ENCODE measurements around the gene IQGAP1.

IQGAP1 gene

GRCh38 chr15:90530250-90531051 lies 142.4 kb downstream of the IQGAP1 start:
- peak; percentile 66 for DNase-seq (ENCODE audit: low read depth)
- peak overlapping the region; percentile 81 for H3K4me3 ChIP-seq (ENCODE audit: low read depth, low read length)
- TF ChIP-seq, protein P1, sequence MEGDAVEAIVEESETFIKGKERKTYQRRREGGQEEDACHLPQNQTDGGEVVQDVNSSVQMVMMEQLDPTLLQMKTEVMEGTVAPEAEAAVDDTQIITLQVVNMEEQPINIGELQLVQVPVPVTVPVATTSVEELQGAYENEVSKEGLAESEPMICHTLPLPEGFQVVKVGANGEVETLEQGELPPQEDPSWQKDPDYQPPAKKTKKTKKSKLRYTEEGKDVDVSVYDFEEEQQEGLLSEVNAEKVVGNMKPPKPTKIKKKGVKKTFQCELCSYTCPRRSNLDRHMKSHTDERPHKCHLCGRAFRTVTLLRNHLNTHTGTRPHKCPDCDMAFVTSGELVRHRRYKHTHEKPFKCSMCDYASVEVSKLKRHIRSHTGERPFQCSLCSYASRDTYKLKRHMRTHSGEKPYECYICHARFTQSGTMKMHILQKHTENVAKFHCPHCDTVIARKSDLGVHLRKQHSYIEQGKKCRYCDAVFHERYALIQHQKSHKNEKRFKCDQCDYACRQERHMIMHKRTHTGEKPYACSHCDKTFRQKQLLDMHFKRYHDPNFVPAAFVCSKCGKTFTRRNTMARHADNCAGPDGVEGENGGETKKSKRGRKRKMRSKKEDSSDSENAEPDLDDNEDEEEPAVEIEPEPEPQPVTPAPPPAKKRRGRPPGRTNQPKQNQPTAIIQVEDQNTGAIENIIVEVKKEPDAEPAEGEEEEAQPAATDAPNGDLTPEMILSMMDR (IDR thresholded peaks at IDR 0.05; ENCODE audit: insufficient read depth, low read depth, low read length, missing control alignments), result no peak

DNA sequence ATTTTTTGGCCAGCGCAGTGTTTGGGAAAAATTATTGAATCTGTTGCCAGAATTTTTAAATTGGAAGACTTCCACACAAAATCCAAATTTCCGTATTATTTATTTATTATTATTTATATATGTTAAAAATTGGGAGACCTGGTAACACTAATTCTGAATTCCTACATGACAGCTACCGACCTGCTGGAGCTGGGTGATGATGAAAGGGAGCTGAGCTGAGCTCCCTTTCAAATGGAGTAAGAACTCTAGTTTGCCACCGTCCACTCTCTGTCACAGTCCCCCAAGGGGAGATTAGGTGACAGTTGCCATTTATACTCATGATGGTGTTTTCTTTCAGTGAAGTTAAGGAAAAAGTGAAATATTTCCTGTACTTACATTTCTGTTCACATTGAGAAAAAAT lies 143.1 kb downstream of the IQGAP1 start:
- DNase-seq (ENCODE audit: low read depth), result no peak

DNA sequence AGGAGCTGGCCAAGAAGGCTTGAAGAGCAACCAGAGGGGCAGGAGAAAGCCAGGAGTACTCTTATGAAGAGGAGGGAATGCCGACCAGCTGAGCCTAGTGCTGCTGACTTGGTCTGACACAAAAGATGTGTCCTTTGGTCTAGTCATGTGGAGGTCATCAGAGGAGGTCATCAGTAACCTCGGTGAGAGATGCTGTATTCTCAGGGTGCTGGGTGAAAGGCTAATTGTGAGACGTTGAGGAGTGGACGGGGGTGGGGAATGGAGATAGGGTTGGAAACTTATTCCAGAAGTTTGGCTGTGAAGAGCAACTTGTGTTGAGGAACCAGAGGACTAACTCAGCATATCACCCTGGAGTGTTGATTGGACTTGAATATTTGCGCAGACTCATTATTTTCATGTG lies 147.2 kb downstream of the IQGAP1 start:
- TF ChIP-seq, protein P1 (IDR thresholded peaks at IDR 0.05; ENCODE audit: insufficient read depth, low read depth, low read length, missing control alignments), result no peak
- DNase-seq (ENCODE audit: low read depth), result no peak
- H3K4me3 ChIP-seq (ENCODE audit: low read depth, low read length), result no peak overlapping the region

More for the DNA sequence above, 143.1 kb downstream of the IQGAP1 start:
- TF ChIP-seq, protein P1 (IDR thresholded peaks at IDR 0.05; ENCODE audit: insufficient read depth, low read depth, low read length, missing control alignments), result no peak
- H3K4me3 ChIP-seq (ENCODE audit: low read depth, low read length), result peak overlapping the region; percentile 81

- H3K4me3 ChIP-seq (ENCODE audit: low read depth, low read length), result no peak overlapping the region
- TF ChIP-seq, protein P1 (IDR thresholded peaks at IDR 0.05; ENCODE audit: insufficient read depth, low read depth, low read length, missing control alignments), result no peak
- no peak for DNase-seq (ENCODE audit: low read depth)
Observed at GRCh38 chr15:90539789-90540188, 151.7 kb downstream of the IQGAP1 start.

- TF ChIP-seq, protein P1 (IDR thresholded peaks at IDR 0.05; ENCODE audit: insufficient read depth, low read depth, low read length, missing control alignments), result no peak
- DNase-seq (ENCODE audit: low read depth), result no peak
- H3K4me3 ChIP-seq (ENCODE audit: low read depth, low read length), result no peak overlapping the region
Observed at GRCh38 chr15:90540768-90541167, 152.7 kb downstream of the IQGAP1 start.

- TF ChIP-seq, protein P1 (IDR thresholded peaks at IDR 0.05; ENCODE audit: insufficient read depth, low read depth, low read length, missing control alignments), result no peak
- no peak overlapping the region for H3K4me3 ChIP-seq (ENCODE audit: low read depth, low read length)
- no peak for DNase-seq (ENCODE audit: low read depth)
Observed at GRCh38 chr15:90545095-90545494, 157.1 kb downstream of the IQGAP1 start.

DNA sequence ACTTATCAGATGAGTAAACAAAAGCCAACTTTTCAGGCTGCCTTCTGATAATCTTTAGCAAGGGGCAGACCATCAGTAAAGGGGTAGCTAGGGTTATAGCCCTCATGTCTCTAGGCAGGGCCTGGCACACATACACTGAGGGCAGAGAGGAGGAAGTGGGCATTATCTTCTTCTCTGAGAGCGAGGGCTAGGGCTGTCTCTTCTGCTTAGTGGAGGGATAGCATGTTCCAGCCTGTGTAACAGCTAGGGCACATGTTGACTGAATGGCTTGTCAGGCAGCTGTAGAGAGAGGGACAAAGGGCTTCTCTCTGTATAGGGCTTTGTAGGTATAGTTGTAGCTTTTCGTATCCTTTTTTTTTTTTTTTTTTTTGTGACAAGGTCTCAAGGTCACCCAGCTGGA lies 159.5 kb downstream of the IQGAP1 start:
- no peak for DNase-seq (ENCODE audit: low read depth)
- TF ChIP-seq, protein P1 (IDR thresholded peaks at IDR 0.05; ENCODE audit: insufficient read depth, low read depth, low read length, missing control alignments), result no peak
- H3K4me3 ChIP-seq (ENCODE audit: low read depth, low read length), result no peak overlapping the region

Data from GM12865 (cell line).